Mesendoderm (in vitro differentiated cells): ENCODE results near the gene PHACTR1.

Source experiments
- DNase-seq: peaks from one replicate; pipeline ENCODE4 v3.0.0; 2013
- H2AK5ac ChIP-seq: 2 replicates; pipeline ENCODE4 v1.6.1; 2013; ENCODE audit warnings: low read length, inconsistent platforms
- H2BK120ac ChIP-seq: 2 replicates; pipeline ENCODE4 v1.6.1; 2013; ENCODE audit warnings: low read depth, mild to moderate bottlenecking, low read length, moderate library complexity, mixed read lengths
- H2BK15ac ChIP-seq: replicated peaks from 2 replicates; pipeline ENCODE4 v1.6.1; 2013; ENCODE audit warnings: low read depth, mild to moderate bottlenecking, moderate library complexity
- H2BK5ac ChIP-seq: 2 replicates; pipeline ENCODE4 v1.6.1; 2013; ENCODE audit warnings: low read length, inconsistent platforms
- H3K18ac ChIP-seq: 2 replicates; pipeline ENCODE4 v1.6.1; 2013; ENCODE audit warnings: mild to moderate bottlenecking, low read length, mixed read lengths
- H3K23ac ChIP-seq: one replicate; pipeline ENCODE4 v1.6.1; 2013; ENCODE audit warnings: low read length
- H3K27ac ChIP-seq: 2 replicates; pipeline ENCODE4 v1.5.1; 2013; ENCODE audit warnings: low read depth, mild to moderate bottlenecking, inconsistent platforms, low read length, moderate library complexity
- H3K27me3 ChIP-seq: 2 replicates; pipeline ENCODE4 v1.6.1; 2013; ENCODE audit warnings: low read length, control low read depth, mild to moderate bottlenecking, inconsistent platforms; ENCODE audit not compliant: insufficient read depth, poor library complexity
- H3K36me3 ChIP-seq: 2 replicates; pipeline ENCODE4 v1.6.1; 2013; ENCODE audit warnings: low read length, inconsistent platforms; ENCODE audit not compliant: control insufficient read depth, insufficient read depth
- H3K4ac ChIP-seq: one replicate; pipeline ENCODE4 v1.6.1; 2013; ENCODE audit warnings: low read depth, mild to moderate bottlenecking, low read length, moderate library complexity
- H3K4me1 ChIP-seq: 2 replicates; pipeline ENCODE4 v1.6.1; 2013; ENCODE audit warnings: low read depth, low read length, inconsistent platforms; ENCODE audit not compliant: control insufficient read depth
- H3K4me2 ChIP-seq: 2 replicates; pipeline ENCODE4 v1.6.1; 2013; ENCODE audit warnings: low read length
- H3K4me3 ChIP-seq: 2 replicates; pipeline ENCODE4 v1.5.1; 2013; ENCODE audit warnings: mild to moderate bottlenecking, low read length
- H3K56ac ChIP-seq: one replicate; pipeline ENCODE4 v1.6.1; 2013; ENCODE audit warnings: low read length
- H3K79me1 ChIP-seq: 2 replicates; pipeline ENCODE4 v1.6.1; 2013; ENCODE audit warnings: low read length, inconsistent platforms
- H3K79me2 ChIP-seq: 2 replicates; pipeline ENCODE4 v1.6.1; 2013; ENCODE audit warnings: mild to moderate bottlenecking, low read length; ENCODE audit not compliant: control insufficient read depth, insufficient read depth
- H3K9ac ChIP-seq: 2 replicates; pipeline ENCODE4 v1.6.1; 2013; ENCODE audit warnings: low read length, inconsistent platforms
- H4K5ac ChIP-seq: one replicate; pipeline ENCODE4 v1.6.1; 2013; ENCODE audit warnings: low read length
- H4K8ac ChIP-seq: one replicate; pipeline ENCODE4 v1.6.1; 2013; ENCODE audit warnings: low read depth, mild to moderate bottlenecking, control low read depth, low read length, moderate library complexity
- WGBS: extraction: QIAGEN DNeasy Blood & Tissue Kit; methylation state at CpG from one replicate; pipeline ENCODE4 v1.1.7; 2013; ENCODE audit warnings: low lambda C conversion rate, missing lambda C conversion rate; ENCODE audit not compliant: insufficient coverage; ENCODE audit errors: extremely low coverage; 5-methylcytosine and 5-hydroxymethylcytosine counted together

The PHACTR1 gene

GRCh38 chr6:13187692-13188091 lies 471.1 kb downstream of the PHACTR1 start:
- H2BK15ac ChIP-seq, result no peak overlapping the region
- no peak overlapping the region for H2BK120ac ChIP-seq
- no peaks in the 10 kb centered on the region for H3K36me3 ChIP-seq
- no peak overlapping the region for H3K18ac ChIP-seq
- no peak overlapping the region for H3K4ac ChIP-seq
- no peak overlapping the region for H3K4me2 ChIP-seq
- no peak overlapping the region for H4K5ac ChIP-seq
- no peak overlapping the region for H4K8ac ChIP-seq
- no CpG with 5 or more reads among the region's 3 CpGs for WGBS
- H3K79me2 ChIP-seq, result no peaks in the 10 kb centered on the region
- H2AK5ac ChIP-seq, result no peak overlapping the region
- H2BK5ac ChIP-seq, result no peak overlapping the region
- no peak overlapping the region for H3K56ac ChIP-seq
- no peak for DNase-seq
- H3K27ac ChIP-seq, result no peak overlapping the region
- no peak overlapping the region for H3K4me3 ChIP-seq
- H3K79me1 ChIP-seq, result no peaks in the 10 kb centered on the region
- no peaks in the 10 kb centered on the region for H3K27me3 ChIP-seq
- H3K9ac ChIP-seq, result no peak overlapping the region
- H3K23ac ChIP-seq, result no peak overlapping the region
- H3K4me1 ChIP-seq, result no peaks in the 10 kb centered on the region

- Histone ChIP-seq H2BK15ac (no peak overlapping the region), H3K56ac (no peak overlapping the region), H3K18ac (no peak overlapping the region), H4K5ac (no peak overlapping the region), H3K79me1 (no peaks in the 10 kb centered on the region), H2BK120ac (no peak overlapping the region), H3K79me2 (no peaks in the 10 kb centered on the region), H2AK5ac (no peak overlapping the region), H3K4ac (no peak overlapping the region), H3K4me3 (no peak overlapping the region), H3K36me3 (no peaks in the 10 kb centered on the region), H3K27ac (no peak overlapping the region), H3K27me3 (no peaks in the 10 kb centered on the region), H3K4me1 (no peaks in the 10 kb centered on the region), H4K8ac (no peak overlapping the region), H3K9ac (no peak overlapping the region), H3K23ac (no peak overlapping the region), H2BK5ac (no peak overlapping the region), H3K4me2 (no peak overlapping the region)
- no peak for DNase-seq
- WGBS, result no CpG with 5 or more reads among the region's 3 CpGs
These were observed 471.7 kb downstream of the PHACTR1 start for GRCh38 chr6:13188306-13188705.

GRCh38 chr6:13189710-13190109 lies 473.1 kb downstream of the PHACTR1 start:
- no peak overlapping the region for H3K4me3 ChIP-seq
- H3K27ac ChIP-seq, result no peak overlapping the region
- H3K4me1 ChIP-seq, result no peaks in the 10 kb centered on the region
- no peak overlapping the region for H3K4ac ChIP-seq
- no peak overlapping the region for H2BK120ac ChIP-seq
- no peak overlapping the region for H3K18ac ChIP-seq
- no peak overlapping the region for H3K4me2 ChIP-seq
- H2BK15ac ChIP-seq, result no peak overlapping the region
- no peaks in the 10 kb centered on the region for H3K79me1 ChIP-seq
- H4K8ac ChIP-seq, result no peak overlapping the region
- H3K56ac ChIP-seq, result no peak overlapping the region
- H3K36me3 ChIP-seq, result no peaks in the 10 kb centered on the region
- no peak overlapping the region for H2AK5ac ChIP-seq
- H3K27me3 ChIP-seq, result no peaks in the 10 kb centered on the region
- H4K5ac ChIP-seq, result no peak overlapping the region
- no peak overlapping the region for H3K9ac ChIP-seq
- no peak overlapping the region for H3K23ac ChIP-seq
- DNase-seq, result no peak
- no peak overlapping the region for H2BK5ac ChIP-seq
- WGBS, result no CpG with 5 or more reads among the region's 6 CpGs
- H3K79me2 ChIP-seq, result no peaks in the 10 kb centered on the region

- no CpG with 5 or more reads among the region's 1 CpG for WGBS
- Histone ChIP-seq H3K4me1 (no peaks in the 10 kb centered on the region), H3K18ac (no peak overlapping the region), H3K9ac (no peak overlapping the region), H3K27ac (no peak overlapping the region), H3K4me3 (no peak overlapping the region), H2BK120ac (no peak overlapping the region), H2BK5ac (no peak overlapping the region), H3K4me2 (no peak overlapping the region), H3K79me1 (no peaks in the 10 kb centered on the region), H2BK15ac (no peak overlapping the region), H4K8ac (no peak overlapping the region), H3K23ac (no peak overlapping the region), H2AK5ac (no peak overlapping the region), H3K79me2 (no peaks in the 10 kb centered on the region), H3K56ac (no peak overlapping the region), H4K5ac (no peak overlapping the region), H3K36me3 (no peaks in the 10 kb centered on the region), H3K27me3 (no peaks in the 10 kb centered on the region), H3K4ac (no peak overlapping the region)
- no peak for DNase-seq
These were observed 473.8 kb downstream of the PHACTR1 start for GRCh38 chr6:13190376-13190775.

GRCh38 chr6:13191461-13191860 lies 474.9 kb downstream of the PHACTR1 start:
- Histone ChIP-seq H3K4me3 (no peak overlapping the region), H3K4me1 (no peaks in the 10 kb centered on the region), H3K18ac (no peak overlapping the region), H3K27me3 (no peaks in the 10 kb centered on the region), H3K79me1 (no peaks in the 10 kb centered on the region), H4K8ac (no peak overlapping the region), H2BK15ac (no peak overlapping the region), H4K5ac (no peak overlapping the region), H2BK120ac (no peak overlapping the region), H3K27ac (no peak overlapping the region), H3K56ac (no peak overlapping the region), H3K79me2 (no peaks in the 10 kb centered on the region), H3K4me2 (no peak overlapping the region), H3K36me3 (no peaks in the 10 kb centered on the region), H3K4ac (no peak overlapping the region), H2BK5ac (no peak overlapping the region), H3K9ac (no peak overlapping the region), H3K23ac (no peak overlapping the region), H2AK5ac (no peak overlapping the region)
- no peak for DNase-seq
- no CpG with 5 or more reads among the region's 1 CpG for WGBS

- no peak overlapping the region for H3K27ac ChIP-seq
- H4K5ac ChIP-seq, result no peak overlapping the region
- H2BK120ac ChIP-seq, result no peak overlapping the region
- H2BK5ac ChIP-seq, result no peak overlapping the region
- no peaks in the 10 kb centered on the region for H3K4me1 ChIP-seq
- H3K23ac ChIP-seq, result no peak overlapping the region
- H3K56ac ChIP-seq, result no peak overlapping the region
- peak; percentile 77 for DNase-seq
- whole genome bisulfite sequencing, result no CpG with 5 or more reads among the region's 6 CpGs
- H3K79me1 ChIP-seq, result no peaks in the 10 kb centered on the region
- H4K8ac ChIP-seq, result no peak overlapping the region
- H3K4me3 ChIP-seq, result no peak overlapping the region
- H3K18ac ChIP-seq, result no peak overlapping the region
- H3K9ac ChIP-seq, result no peak overlapping the region
- no peak overlapping the region for H3K4me2 ChIP-seq
- no peak overlapping the region for H3K4ac ChIP-seq
- no peaks in the 10 kb centered on the region for H3K36me3 ChIP-seq
- H3K27me3 ChIP-seq, result no peaks in the 10 kb centered on the region
- no peak overlapping the region for H2AK5ac ChIP-seq
- H2BK15ac ChIP-seq, result no peak overlapping the region
- no peaks in the 10 kb centered on the region for H3K79me2 ChIP-seq
These were observed 478.3 kb downstream of the PHACTR1 start for GRCh38 chr6:13194852-13195251.
